Activated CD8-positive, alpha-beta memory T cell treated with anti-CD3 and anti-CD28 coated beads for 24 hours (primary cell): ENCODE results near the gene PPP2R3C.
"Not testable (repeated sequence)": the region's sequence is repeated elsewhere in the genome, so short reads cannot be mapped to it uniquely, and the experiment has no call there.

Experiments
- DNase-seq: peaks from one replicate; pipeline ENCODE4 v3.0.0-alpha.2; 2020

The PPP2R3C gene

DNA sequence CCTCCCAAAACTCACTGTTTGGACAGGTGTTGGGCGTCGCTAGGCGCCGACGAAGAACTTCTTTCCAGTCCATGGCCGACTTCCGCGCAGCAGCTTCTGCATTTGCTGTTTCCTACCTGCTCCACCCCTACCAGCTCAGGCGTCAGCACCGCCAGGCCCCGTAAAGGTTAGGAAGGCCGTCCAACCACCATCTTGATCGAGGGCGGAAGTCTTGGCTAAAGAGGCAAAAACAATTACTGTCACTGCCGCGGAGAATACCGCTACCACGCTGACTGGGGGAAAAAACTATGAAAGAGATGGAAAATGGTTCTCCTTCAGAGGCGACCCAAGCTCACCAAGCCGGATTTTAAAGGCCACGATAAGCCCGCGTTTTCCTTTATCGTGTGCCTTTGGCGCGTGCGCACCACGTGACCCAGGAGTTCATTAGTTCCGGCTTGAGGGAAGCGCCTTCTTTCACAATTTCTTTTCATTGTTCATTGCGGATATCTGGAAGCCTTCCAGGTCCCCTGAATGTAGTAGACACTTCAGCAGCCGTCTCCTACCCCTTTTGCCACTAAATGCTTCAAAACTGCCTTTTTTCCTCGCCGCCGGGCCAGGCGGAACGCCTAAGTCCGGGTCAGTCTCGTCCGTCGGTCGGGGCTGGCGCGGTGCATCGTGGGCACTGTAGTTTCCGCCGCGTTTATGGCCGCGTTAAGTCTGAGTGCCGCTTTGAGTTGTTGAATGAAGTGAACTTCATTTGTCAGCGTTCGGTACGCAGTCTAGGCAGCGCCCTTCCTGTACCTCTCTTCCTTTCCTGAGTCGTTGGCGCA, at the start of gene PPP2R3C, which contains the start of gene PRORP:
TSS of gene PPP2R3C (minus strand) at position 104 of the 809 bp plus-strand sequence. CDS start at position 73, 31 bp downstream.
TSS of gene PRORP (plus strand) at position 666 of the 809 bp plus-strand sequence. CDS start 694 bp downstream, outside the sequence.
- peak; percentile 95 for DNase-seq

- no peak for DNase-seq
Measured at GRCh38 chr14:35167496-35167895, 45.7 kb upstream of the PPP2R3C start.

DNA sequence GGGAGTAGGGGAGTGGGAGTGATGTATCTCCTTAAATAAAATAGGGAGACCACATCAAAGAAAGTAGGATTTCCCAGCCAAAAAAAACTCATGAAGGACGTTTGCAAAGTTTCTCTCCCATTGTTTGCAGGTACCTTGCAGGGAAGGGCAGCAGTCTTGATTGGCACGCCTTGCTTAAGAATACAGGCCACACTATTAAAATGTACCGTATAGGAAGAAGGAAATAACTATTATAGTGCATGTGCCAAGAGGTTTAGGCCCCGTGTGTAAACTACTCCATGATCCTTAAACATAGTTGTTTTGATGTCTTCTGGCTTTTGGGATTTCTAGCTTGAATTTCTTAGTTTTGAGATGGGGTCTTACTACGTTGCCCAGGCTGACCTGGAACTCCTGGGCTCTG, 43.1 kb upstream of the PPP2R3C start:
- DNase-seq, result no peak

DNA sequence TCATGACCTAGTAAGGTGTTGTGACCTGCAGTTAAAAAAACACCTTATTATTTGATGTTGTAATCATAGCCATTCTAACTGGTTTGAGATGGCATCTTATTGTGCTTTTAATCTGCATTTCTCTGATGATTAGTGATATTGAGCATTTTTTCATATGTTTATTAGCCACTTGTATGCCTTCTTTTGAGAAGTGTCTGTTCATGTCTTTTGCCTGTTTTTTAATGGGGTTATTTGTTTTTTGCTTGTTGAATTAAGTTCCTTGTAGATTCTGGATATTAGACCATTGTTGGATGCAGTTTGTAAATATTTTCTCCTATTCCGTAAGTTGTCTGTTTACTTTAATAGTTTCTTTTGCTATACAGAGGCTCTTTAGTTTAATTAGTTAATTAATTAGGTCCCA, 41.6 kb upstream of the PPP2R3C start:
- no peak for DNase-seq

- no peak for DNase-seq
Measured at GRCh38 chr14:35161231-35161630, 39.4 kb upstream of the PPP2R3C start.

DNA sequence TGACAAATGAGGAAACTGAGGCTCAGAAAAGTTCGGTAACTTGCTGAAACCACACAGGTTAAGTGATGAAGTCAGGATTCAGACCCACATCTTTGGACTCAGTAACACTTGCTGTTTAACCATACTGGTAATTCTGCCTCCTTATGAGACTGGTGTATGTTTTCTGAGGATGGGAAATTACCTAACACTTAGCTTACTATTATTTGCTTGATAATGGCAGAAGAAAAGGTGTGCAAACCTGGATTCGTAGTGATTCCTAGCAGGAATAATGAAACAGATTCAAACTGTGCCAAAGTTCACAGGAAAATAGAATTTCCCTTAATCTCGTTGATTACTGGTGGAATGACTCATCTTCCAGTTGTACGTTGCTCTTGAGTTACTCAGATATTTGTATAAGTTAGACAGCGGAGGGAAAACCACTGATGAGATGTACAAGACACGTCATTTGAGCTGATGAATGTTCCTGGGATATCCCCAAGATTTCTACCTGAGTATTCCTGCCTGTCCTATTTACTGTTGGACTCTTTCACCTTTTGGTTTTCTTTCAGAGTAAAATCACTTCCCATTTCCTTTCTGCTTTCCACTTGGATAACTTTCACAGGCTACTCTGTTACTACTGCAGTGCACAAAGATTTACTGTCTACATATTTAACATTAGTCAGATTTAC, 38.1 kb upstream of the PPP2R3C start:
- DNase-seq, result no peak

- DNase-seq, result no peak
Measured at GRCh38 chr14:35158951-35159653, 37.3 kb upstream of the PPP2R3C start.

- DNase-seq, result no peak
Measured at GRCh38 chr14:35158491-35158890, 36.7 kb upstream of the PPP2R3C start.

DNA sequence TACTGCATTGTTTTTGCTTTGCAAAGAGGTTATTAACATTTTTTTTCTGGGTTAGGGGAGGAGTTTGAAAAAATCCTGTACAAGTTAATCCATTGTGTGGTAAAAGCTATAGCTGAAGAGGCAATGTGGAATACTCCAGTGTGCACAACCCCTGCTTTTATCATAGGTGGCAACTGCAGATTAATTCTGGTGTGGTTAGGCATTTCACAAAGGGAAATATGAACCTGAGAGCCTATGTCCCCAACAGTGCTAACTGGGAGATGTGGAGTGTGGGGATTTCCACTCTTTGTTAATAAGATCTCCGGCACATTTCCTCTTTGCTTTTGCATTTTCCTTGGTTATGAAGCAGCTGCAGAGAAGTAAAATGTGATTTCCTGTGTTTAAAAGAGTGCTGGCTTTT, 34.2 kb upstream of the PPP2R3C start:
- DNase-seq, result no peak

GRCh38 chr14:35154016-35154415, 32.2 kb upstream of the PPP2R3C start:
- no peak for DNase-seq

DNA sequence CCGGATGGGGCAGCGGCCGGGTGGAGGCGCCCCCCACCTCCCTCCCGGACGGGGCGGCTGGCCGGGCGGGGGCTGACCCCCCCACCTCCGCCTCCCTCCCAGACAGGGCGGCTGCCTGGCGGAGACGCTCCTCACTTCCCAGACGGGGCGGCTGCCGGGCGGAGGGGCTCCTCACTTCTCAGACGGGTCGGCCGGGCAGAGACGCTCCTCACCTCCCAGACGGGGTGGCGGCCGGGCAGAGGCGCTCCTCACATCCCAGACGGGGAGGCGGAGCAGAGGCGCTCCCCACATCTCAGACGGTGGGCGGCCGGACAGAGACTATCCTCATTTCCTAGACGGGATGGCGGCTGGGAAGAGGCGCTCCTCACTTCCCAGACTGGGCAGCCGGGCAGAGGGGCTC, 30.7 kb upstream of the PPP2R3C start:
- not testable (repeated sequence) for DNase-seq

- no peak for DNase-seq
Measured at GRCh38 chr14:35149239-35149638, 27.4 kb upstream of the PPP2R3C start.

DNA sequence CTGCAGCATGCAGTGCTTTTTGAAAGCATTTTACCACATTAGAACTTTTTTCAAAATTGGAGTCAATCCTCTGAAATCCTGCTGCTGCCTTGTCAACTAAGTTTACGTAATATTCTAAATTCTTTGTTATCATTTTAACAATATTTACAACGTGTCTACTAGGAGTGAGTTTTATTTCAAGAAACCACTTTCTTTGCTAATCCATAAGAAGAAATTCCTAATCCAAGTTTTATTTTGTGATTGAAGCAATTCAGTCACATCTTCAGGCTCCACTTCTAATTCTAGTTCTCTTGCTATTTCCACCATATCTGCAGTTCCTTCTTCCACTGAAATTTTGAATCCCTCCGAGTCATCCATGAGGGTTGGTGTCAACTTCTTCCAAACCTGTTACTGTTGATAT, 25.9 kb upstream of the PPP2R3C start:
- no peak for DNase-seq

- DNase-seq, result no peak
Measured at GRCh38 chr14:35147186-35147585, 25.4 kb upstream of the PPP2R3C start.

DNA sequence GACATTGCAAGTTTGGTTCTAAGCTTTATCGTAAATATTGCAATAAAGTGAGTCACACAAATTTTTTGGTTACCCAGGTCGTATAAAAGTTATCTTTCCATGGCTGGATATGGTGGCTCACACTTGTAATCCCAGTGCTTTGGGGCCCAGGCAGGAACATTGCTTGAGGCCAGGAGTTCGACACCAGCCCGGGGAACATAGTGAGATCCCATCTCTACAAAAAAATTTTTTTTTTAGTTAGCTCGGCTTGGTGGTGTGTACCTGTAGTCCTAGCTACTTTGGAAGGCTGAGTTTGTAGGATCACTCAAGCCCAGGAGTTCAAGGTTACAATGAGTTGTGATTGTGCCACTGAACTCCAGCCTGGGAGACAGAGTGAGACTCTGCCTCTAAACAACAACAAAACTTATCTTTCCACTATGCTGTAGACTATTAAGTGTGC, 24.9 kb upstream of the PPP2R3C start:
- no peak for DNase-seq

DNA sequence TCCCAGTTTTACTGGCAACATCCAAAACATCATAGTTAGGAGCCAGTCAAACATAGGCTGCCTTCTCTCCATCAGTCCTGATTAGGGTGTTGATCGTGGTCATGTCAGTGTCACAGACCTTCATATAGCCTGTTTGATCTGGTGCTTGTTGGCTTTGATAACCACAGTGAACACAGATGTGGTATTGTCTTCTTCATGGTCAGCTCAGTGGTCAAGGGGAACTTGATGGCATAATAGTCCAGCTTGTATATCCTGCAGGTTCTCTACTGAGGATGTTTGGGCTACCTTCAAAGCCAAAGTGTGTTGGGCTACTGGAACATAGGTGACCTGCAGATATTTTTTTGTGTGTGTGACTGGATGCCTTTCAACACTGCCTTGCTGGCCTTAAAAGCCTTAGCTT, 22.2 kb upstream of the PPP2R3C start:
- no peak for DNase-seq

GRCh38 chr14:35140718-35141581, 19.2 kb upstream of the PPP2R3C start:
- no peak for DNase-seq

DNA sequence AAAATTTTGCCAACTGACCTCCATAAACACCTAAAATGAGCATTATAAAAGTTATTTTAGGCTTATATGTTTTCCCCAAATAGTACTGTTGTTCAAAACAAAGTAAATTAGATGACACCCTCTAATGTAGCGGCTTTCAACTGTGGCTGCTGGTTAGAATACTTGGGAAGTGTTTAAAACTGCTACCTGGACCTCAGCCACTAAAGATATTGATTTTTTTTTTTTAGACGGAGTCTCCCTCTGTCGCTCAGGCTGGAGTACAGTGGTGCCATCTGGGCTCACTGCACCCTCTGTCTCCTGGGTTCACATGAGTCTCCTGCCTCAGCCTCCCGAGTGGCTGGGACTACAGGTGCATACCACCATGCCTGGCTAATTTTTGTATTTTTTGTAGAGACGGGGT, 16.8 kb upstream of the PPP2R3C start:
- DNase-seq, result no peak

DNA sequence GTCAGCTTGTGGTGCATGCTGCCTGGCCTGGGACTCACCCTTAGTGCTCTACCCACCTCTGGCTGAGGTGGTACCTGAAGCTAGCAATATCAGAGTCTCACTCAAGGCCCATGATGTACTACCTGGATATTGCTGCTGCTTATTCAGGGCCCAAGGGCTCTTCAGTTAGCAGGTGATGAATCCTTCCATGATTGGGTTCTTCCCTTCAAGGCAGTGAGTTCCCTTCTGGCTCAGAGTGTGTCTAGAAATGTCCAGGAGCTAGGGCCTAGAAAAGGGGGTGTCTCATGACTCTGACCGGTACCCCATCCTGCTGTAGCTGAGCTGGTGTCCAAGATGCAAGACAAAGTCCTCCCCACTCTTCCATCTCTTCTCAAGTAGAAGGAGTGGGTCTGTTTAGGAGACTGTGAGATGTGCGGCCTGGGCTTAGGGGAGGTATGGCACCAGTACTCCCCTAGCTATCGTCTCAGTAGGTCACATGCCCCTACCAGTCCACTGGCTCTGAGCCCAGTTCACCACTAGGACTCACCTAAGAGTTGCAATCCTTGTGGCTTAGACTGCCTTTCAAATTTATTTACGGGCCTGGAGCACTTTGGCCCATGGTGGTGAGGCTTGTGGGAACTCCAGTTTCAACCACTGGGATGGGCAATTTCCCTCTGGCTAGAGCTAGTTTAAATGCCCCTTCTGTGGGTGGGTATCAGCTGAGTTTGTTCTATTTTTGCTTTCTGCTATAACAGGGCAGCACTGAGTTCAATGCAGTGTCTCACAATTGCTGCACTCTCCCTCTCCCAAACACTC, 12.7 kb upstream of the PPP2R3C start:
- no peak for DNase-seq

DNA sequence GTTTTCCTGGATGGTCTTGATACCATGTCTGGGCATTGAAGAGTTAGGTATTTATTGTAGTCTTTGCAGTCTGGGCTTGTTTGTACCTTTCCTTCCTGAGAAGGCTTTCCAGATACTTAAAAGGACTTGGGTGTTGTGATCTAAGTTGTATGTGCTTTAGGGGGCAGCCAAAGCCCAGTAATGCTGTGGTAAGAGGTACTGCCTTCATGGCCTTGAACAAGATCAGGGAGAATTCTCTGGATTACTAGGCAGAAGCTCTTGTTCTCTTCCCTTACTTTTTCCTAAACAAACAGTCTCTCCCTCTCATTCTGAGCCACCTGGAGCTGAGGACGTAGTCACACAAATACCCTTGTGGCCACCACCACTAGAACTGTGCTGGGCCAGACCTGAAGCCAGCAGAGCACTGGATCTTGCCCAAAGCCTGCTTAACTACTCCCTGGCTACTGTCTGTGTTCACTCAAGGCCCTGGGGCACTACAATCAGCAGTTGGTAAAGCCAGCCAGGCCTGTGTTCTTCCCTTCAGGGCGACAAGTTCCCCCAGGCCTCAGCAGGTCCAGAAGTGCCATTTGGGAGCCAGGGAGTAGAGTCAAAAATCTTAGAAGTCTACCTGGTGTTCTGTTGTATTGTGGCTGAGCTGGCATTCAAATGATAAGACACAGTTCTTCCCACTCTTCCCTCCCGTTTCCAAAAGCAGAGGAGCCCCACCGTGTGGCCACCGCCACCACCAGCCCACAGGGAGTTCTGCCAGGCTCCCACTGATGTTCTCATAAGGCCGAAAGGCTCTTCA, 11.9 kb upstream of the PPP2R3C start:
- no peak for DNase-seq

DNA sequence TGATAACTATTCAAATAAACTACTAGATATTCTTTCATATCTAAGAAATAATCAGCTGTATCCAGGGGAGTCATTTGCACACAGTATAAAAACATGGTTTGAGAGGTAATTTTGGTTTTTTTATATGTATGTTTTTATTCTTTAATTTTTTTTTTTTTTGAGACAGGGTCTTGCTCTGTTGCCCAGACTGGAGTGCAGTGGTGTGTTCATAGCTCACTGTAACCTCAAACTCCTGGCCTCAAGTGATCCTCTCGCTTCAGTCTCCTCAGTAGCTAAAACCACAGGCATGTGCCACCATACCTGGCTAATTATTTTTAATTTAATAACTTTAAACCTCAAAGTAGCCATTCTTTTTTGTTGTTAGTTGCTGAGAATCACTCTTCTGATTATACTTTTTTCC, 2.3 kb upstream of the PPP2R3C start:
- no peak for DNase-seq
